GM18868 (cell line): ENCODE data around the gene SMIM22.
"Not testable (repeated sequence)": the region's sequence is repeated elsewhere in the genome, so short reads cannot be mapped to it uniquely, and the experiment has no call there.

Source experiments
- ATAC-seq: cut with Tn5 transposase; IDR thresholded peaks from one replicate; pipeline ENCODE4 v1.9.1; 2021; ENCODE audit warnings: mild to moderate bottlenecking, moderate library complexity; ENCODE audit not compliant: unreplicated experiment

The SMIM22 gene

DNA sequence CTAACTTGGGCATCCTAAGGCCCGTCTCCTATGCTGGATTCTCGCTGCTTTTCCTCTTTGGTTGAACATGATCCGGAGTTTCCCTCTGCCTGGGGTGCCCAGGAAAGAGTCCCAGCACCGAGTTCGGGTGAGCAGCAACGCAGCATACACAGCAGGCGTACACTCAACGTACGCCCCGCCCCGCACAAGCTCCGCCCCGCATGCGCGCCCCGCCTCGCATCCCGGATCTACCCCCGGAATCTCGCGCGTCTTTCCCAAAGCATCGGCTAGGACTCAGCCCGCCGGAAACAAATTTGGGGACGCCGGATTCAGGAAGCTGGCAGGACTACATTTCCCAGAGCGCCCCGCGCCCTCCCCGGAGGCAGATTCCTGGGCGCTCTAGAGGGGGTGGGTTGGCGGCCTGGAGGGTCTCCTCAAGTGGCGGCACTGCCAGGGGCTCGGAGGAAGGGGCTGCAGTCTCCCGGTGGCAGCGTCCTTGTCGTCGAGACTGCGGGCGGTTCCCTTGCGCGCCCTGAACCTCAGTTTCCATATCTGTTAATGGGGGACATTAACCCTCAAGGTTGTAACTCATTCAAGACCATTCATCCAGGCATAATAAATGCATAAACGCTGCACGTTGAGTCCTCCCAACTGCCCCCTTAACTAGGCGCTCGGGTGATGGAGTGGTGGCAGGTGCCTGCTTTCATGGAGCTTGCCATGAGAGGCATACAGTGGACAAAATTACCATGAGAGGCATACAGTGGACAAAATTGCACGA, 26.4 kb upstream of the SMIM22 start:
- peak; percentile 64 for ATAC-seq

DNA sequence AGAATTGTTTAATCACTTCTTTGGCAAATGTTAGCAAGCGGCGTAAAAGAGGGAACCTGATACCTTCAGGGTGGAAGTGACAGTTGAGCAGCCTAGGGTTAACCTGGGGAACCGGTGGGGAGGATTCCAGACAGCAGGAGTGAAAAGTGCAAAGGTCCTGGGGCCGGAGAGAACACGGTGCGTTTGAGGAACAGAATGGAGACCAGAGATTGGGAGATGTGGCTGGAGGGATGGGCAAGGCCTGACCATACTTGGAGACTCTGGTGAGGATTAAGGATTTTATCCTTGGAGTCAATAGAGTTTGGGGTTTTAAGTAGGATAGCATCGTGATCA, 25.9 kb upstream of the SMIM22 start:
- no peak for ATAC-seq

DNA sequence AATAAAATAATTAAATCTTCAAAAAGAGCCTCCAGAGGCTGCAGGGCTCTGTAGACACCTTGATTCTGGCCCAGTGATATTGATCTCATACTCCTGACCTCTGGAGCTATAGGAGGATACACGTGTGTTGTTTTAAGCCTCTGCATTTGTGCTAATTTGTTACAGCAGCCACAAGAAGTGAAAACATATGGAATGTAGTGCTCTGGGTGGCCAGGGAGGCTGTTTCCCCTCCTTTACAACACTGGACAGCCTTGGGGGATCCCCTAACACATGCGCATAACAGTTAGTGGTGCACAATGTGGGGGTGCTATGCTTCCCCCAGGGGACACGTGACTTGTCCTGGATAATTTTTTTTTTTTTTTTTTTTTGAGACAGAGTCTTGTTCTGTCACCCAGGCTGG, 23.5 kb upstream of the SMIM22 start:
- ATAC-seq: no peak

DNA sequence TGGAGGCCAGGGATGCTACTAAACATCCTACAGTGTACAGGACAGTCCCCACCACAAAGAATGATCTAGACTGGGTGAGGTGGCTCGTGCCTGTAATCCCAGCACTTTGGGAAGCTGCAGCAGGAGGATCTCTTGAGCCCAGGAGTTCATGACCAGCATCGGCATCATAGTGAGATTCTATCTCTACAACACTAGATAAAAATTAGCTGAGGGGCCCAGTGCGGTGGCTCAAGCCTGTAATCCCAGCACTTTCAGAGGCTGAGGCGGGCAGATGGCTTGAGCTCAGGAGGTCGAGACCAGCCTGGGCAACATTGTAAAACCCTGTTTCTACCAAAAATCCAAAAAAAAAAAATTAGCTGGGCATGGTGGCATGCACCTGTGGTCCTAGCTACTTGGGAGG, 22.8 kb upstream of the SMIM22 start:
- ATAC-seq: no peak

DNA sequence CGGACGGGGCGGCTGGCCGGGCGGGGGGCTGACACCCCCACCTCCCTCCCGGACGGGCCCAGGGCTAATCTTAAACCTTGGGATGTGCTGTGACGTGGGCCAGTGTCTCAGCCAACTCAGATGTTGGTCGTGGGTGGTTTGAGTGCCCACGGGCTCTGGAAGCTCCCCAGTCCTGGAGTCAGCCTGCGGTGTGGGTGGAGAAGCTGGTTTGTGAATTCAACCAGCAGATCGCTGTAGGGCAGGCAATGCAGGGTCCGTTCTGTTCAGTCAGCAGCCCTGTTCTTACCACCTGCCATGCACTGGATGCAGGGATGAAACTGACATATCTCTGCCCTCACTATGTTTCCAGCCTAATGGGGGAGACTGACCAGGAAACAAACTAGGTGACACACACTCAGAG, 20.2 kb upstream of the SMIM22 start:
- ATAC-seq: no peak

- no peak for ATAC-seq
Observed at GRCh38 chr16:4776141-4776705, 18.9 kb upstream of the SMIM22 start.

- ATAC-seq: no peak
Observed at GRCh38 chr16:4777339-4778049, 17.7 kb upstream of the SMIM22 start.

DNA sequence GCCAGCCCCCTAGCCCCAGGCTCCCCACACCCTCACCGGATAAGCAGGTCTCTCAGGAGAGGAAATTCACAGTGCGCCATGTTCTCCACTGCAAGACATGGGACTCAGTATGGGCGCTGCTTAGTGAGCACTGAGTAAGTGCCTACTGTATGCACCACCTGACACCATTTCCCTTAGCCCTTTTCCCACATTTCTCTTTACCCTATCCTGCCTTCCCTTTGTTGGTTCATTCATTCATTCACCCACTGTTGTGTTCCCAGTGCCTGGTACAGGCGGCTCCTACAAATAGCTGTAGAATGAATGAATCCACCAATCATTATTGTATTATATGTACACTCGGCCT, 17.1 kb upstream of the SMIM22 start:
- no peak for ATAC-seq

DNA sequence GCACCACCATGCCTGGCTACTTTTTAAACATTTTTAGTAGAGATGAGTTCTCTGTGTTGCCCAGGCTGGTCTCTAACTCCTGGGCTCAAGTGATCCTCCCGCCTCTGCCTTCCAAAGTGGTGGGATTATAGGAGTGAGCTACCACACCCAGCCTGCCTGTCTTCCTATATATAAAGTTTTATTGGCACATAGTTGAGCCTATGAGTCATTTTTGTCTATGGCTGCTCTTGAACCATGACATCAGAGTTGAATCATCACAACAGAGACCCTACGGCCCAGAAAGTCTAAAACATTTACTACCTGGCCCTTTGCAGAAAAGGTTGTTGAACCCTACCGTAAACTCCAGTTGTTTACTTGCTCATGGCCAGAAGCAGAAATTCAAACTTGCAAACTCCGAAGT, 14.9 kb upstream of the SMIM22 start:
- ATAC-seq: no peak

GRCh38 chr16:4783251-4783950, 11.8 kb upstream of the SMIM22 start:
- no peak for ATAC-seq

- no peak for ATAC-seq
Observed at GRCh38 chr16:4783951-4784336, 11.2 kb upstream of the SMIM22 start.

GRCh38 chr16:4784444-4784987, 10.7 kb upstream of the SMIM22 start:
- ATAC-seq: not testable (repeated sequence)

- ATAC-seq: no peak
Observed at GRCh38 chr16:4785758-4786433, 9.3 kb upstream of the SMIM22 start.

DNA sequence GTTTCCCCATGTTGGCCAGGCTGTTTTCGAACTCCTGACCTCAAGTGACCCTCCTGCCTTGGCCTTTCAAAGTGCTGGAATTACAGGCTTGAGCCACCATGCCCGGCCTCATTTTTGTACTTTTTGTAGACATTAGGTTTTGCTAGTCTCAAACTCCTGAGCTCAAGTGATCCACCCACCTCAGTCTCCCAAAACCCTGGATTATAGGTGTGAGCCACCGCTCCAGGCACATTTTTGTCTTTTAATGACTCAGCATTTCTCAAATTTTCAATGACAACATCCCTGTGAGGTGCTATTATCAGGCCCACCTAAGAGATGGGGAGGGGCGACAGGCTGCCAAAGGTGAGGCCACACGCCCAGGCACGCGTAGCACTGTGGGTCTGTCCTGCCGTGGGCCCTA, 8.1 kb upstream of the SMIM22 start:
- no peak for ATAC-seq

DNA sequence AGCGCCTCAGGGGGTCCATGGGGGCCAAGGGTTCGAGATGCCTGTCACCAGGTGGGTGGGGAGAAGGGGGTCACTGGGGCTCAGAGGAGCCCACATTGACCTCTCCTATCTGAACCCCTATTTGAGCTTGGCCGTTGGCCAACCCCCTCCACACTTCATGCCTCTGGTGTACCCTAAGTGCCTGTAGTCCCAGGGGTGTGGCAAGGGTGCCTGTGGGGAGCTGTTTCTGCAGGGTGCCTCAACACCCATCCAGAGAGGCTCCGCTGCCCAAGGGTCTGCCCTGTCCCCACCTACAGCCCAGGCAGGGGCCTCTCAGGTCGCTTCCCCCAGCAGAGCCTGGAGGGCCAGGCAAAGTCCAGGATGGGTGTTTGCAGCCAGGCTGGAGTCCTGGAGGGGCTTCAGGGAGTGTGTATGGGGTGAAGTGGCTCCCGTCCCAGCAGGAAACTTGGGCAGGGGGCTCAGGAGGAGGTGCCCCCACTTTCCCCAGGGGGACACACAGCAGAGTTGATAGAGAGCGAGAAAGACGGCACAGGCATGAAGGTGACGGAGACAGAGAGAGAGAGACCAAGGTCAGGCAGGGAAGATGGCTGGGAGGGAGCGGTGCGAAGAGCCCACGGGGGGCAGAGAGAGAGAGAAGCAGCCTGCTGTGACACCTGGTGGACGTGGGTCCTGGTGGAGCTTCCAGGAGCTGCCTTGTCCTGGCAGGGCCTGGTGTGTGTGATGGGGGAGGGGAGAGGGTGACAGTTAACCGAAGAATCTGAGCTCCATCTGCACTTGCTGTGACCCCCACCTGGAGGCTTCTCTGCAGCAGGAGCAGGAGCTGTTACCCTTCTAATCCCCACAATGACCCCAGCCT, 7.3 kb upstream of the SMIM22 start, which contains the start of gene SEPTIN12:
TSS of gene SEPTIN12 (minus strand) at position 719 of the 856 bp plus-strand sequence. CDS start at position 19, 700 bp downstream.
- ATAC-seq: no peak

- ATAC-seq: no peak
Observed at GRCh38 chr16:4788489-4788889, 6.7 kb upstream of the SMIM22 start.

DNA sequence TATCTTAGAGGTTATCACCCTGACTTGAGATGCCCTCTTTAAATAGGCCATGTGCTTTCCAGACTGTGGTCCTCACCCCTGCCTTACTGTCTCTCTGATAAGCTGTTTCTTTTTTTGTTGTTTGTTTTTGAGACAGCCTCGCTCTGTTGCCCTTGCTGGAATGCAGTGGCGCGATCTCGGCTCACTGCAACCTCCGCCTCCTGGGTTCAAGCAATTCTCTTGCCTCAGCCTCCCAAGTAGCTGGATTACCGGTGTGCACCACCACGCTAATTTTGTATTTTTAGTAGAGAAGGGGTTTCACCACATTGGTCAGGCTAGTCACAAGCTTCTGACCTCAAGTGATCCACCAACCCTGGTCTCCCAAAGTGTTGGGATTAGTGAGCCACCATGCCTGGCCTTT, 6.3 kb upstream of the SMIM22 start:
- ATAC-seq: no peak

- ATAC-seq: no peak
Observed at GRCh38 chr16:4790261-4790660, 4.9 kb upstream of the SMIM22 start.

GRCh38 chr16:4790871-4791270, 4.3 kb upstream of the SMIM22 start:
- ATAC-seq: no peak

GRCh38 chr16:4792951-4793513, 2.1 kb upstream of the SMIM22 start:
- ATAC-seq: no peak
